ENCODE data around the gene OPN5.

The OPN5 gene

DNA sequence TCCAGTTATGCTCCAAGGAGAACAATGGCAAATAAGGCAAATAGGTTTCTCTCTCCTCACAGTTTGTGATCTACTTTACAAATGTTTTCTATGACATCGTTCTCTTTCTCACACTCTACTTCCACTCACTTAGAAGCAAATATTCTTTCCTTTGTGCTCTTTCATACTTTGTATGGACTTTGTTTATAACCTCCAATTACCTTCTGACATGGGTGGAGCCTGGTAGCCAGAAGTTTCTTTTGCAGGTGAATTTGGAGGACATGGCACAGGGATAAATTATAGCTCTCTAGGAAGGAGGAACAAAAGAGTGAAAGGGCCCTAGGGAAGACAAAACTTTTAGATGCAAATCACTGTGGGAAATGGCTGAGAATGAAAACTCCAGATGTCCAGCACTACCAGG, 69.3 kb downstream of the OPN5 start:
- H3K4me3 ChIP-seq (ENCODE audit: low read depth, low read length): no peak overlapping the region
- DNase-seq (ENCODE audit: low read depth): no peak

DNA sequence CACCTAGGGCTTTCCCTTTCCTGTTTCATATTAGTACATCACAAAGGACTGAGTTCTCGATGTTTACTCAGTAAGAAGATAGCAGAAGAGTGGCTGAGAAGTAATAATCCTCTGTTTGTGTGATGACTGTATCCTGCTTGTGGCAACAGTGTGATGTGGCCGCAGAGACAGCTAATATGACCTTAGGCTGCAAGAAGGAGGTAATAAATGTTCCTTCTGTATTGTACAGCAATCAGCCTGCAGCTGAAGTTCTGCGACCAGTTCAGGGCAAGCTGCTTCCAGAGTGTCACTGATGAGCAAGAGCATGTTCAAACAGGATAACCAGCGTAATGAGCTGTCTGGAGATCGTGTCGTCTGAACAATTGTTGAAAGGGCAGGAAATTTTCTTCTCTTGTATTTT, 70.9 kb downstream of the OPN5 start:
- DNase-seq (ENCODE audit: low read depth): no peak
- no peak overlapping the region for H3K4me3 ChIP-seq (ENCODE audit: low read depth, low read length)

GRCh38 chr6:47853766-47854165, 71.9 kb downstream of the OPN5 start:
- H3K4me3 ChIP-seq (ENCODE audit: low read depth, low read length): no peak overlapping the region
- no peak for DNase-seq (ENCODE audit: low read depth)

DNA sequence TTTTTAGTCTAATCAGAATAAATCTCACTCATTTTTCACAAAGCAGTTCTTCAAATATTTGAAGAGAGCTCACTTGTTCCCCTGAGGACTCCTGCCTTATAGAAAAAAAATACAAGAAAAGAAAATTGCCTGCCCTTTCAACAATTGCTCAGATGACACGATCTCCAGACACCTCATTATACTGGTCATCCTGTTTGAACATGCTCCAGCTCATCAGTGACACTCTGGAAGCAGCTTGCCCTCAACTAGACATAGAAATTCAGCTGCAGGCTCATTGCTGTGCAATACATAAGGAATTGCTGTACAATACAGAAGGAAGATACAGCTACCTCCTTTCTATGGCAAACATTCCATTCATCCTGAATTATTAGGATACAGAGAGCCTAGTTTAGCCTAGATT, 73.1 kb downstream of the OPN5 start:
- H3K4me3 ChIP-seq (ENCODE audit: low read depth, low read length): no peak overlapping the region
- no peak for DNase-seq (ENCODE audit: low read depth)

DNA sequence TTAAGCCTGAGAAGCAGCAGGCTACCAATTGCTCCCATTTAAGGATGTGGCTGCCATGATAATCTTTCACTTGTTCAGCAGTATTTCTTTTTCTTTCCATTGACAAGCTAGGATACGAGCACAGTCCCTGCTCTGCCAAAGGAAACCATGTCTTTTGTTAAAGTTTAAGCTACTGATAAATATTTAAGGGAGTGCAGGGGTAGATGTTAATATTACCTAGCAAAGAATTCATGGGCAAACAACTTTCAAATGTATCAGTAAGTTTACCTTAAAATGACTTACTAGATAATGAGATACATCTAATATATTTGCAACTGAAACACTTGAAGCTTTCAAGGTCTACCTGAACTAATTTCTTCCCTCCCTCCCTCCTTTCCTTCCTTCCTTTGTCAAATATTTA, 77.3 kb downstream of the OPN5 start:
- no peak overlapping the region for H3K4me3 ChIP-seq (ENCODE audit: low read depth, low read length)
- DNase-seq (ENCODE audit: low read depth): no peak

DNA sequence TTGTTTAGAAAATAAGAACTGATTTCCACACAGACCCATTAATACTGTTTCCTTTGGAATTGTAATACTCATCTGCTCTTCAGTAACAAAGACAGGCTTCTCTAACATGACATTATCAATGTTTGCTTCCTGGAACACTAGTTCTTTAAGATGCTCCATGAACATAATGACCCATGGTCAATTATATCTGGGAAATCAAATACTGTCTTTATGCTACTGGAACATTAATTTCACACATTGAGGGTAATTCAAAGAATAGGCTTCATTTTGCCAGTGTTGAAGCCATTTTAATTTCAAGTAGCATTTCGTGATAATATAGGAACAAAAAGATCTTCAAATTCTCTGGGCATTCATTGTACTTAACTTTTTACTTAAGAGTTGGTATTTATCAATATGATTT, 80.9 kb downstream of the OPN5 start:
- no peak overlapping the region for H3K4me3 ChIP-seq (ENCODE audit: low read depth, low read length)
- DNase-seq (ENCODE audit: low read depth): no peak

GRCh38 chr6:47865206-47865605, 83.4 kb downstream of the OPN5 start:
- no peak for DNase-seq (ENCODE audit: low read depth)
- no peak overlapping the region for H3K4me3 ChIP-seq (ENCODE audit: low read depth, low read length)

DNA sequence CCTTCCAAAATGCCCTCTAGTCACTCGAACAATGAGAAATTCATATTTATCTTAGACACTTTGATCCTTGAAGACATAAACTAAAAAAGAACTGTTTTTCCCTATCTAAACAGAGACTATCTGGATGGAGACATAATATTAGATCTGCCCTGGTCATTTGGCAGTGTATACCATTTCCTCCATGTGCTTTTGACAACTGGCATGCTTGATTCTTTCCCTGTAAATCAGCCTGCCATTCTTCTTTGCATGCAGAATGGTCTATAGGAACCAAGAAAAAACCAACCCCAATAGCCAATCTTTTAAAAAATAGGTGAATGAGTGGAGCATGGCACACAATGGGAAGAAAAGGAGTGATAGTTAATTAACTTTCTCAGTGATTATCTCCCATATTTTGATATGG, 93.8 kb downstream of the OPN5 start:
- no peak overlapping the region for H3K4me3 ChIP-seq (ENCODE audit: low read depth, low read length)
- no peak for DNase-seq (ENCODE audit: low read depth)
